ENCODE measurements around the gene SPTBN1.

Gene SPTBN1

DNA sequence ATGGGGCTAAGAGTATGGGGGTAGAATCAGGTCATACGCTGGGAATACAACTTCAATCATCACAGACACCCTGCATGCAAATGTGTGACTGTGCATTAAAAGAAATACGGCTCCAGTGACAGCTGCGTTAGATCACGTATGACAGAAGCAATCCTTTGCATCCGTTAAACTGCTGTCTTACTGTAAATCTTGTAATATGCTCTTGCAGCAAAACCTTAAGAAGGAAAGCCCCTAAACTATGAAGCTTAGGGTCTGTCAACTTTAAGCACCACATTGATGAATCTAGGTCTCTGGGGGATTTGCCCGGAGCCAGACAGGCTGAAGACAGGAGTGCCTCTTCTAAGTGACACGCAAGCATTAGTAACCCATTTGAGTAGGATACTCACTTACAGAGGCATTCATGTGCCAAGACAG lies 182.7 kb downstream of the SPTBN1 start:
- no peak for DNase-seq
- TF ChIP-seq, protein P1, sequence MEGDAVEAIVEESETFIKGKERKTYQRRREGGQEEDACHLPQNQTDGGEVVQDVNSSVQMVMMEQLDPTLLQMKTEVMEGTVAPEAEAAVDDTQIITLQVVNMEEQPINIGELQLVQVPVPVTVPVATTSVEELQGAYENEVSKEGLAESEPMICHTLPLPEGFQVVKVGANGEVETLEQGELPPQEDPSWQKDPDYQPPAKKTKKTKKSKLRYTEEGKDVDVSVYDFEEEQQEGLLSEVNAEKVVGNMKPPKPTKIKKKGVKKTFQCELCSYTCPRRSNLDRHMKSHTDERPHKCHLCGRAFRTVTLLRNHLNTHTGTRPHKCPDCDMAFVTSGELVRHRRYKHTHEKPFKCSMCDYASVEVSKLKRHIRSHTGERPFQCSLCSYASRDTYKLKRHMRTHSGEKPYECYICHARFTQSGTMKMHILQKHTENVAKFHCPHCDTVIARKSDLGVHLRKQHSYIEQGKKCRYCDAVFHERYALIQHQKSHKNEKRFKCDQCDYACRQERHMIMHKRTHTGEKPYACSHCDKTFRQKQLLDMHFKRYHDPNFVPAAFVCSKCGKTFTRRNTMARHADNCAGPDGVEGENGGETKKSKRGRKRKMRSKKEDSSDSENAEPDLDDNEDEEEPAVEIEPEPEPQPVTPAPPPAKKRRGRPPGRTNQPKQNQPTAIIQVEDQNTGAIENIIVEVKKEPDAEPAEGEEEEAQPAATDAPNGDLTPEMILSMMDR (IDR thresholded peaks at IDR 0.05), result no peak
- peaks cover 56% of the 10 kb centered on the region for H3K36me3 Mint-ChIP-seq (ENCODE audit: low read depth)
- no peaks in the 10 kb centered on the region for H3K27me3 Mint-ChIP-seq (ENCODE audit: low read depth, poor library complexity)
- peaks cover 35% of the 10 kb centered on the region for H3K4me1 Mint-ChIP-seq
- no peaks in the 10 kb centered on the region for H3K9me3 Mint-ChIP-seq
- peak overlapping the region; percentile 90 for H3K27ac Mint-ChIP-seq
- no peak overlapping the region for H3K4me3 Mint-ChIP-seq

DNA sequence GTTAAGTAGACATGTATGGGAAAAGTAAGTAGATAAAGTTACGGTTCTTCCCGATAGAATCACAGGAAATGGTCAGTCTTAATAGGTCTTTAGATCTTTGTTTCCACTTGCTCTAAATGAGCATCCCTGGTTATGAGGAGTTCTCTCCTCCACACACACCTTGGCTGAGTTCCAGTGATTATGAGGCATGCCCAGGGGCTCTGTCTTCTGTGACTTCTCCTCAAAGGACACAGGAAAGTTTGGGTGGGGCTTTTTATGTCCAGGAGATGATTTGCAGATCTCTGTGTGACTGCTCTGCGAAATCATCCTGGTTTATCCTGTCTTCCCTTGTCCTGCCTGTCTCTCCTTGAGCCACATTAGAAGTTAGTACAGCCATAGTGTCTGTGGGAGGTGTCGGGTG lies 183.5 kb downstream of the SPTBN1 start:
- DNase-seq, result no peak
- H3K4me3 Mint-ChIP-seq, result no peak overlapping the region
- TF ChIP-seq, protein P1 (IDR thresholded peaks at IDR 0.05), result no peak
- no peaks in the 10 kb centered on the region for H3K27me3 Mint-ChIP-seq (ENCODE audit: low read depth, poor library complexity)
- H3K9me3 Mint-ChIP-seq, result no peaks in the 10 kb centered on the region
- peak overlapping the region; percentile 94 for H3K27ac Mint-ChIP-seq
- peaks cover 28% of the 10 kb centered on the region for H3K4me1 Mint-ChIP-seq
- peaks cover 64% of the 10 kb centered on the region for H3K36me3 Mint-ChIP-seq (ENCODE audit: low read depth)

DNA sequence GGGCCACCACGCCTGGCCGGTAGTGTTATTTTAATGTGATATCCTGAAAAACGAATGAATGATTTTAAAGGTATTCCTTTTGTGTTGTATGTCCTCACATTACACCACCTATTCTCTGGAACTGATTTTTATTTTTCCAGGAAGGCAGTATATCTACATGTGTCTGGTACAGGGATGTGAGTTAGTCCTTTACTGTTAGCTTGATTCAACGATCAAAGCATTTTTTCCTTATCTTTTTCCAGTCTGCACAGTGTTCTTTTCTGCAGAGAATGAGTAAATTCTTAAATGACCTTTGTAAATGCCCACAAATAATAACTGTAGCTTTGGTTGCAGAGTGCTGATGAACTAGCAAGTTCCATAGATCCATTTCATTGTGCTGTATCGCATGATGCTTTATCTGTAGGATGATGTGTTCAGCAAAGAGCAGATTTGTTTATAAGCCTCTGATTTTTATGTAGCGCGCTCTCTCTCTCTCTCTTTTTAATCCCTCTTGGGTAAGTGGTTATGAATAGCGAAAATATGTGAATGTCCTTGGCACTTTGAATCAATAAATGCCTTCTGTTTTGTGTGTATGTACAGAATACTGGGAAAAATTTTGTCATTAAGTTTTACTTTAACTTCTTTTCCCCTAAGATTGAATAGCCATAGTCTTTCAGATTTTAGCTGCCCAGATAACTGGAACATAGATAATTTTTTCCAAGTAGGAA lies 184.9 kb downstream of the SPTBN1 start:
- TF ChIP-seq, protein P1 (IDR thresholded peaks at IDR 0.05), result no peak
- Mint-ChIP-seq H3K4me1 (peaks cover 20% of the 10 kb centered on the region), H3K36me3 (ENCODE audit: low read depth) (peaks cover 77% of the 10 kb centered on the region), H3K27me3 (ENCODE audit: low read depth, poor library complexity) (no peaks in the 10 kb centered on the region), H3K27ac (no peak overlapping the region), H3K4me3 (no peak overlapping the region), H3K9me3 (no peaks in the 10 kb centered on the region)
- no peak for DNase-seq

DNA sequence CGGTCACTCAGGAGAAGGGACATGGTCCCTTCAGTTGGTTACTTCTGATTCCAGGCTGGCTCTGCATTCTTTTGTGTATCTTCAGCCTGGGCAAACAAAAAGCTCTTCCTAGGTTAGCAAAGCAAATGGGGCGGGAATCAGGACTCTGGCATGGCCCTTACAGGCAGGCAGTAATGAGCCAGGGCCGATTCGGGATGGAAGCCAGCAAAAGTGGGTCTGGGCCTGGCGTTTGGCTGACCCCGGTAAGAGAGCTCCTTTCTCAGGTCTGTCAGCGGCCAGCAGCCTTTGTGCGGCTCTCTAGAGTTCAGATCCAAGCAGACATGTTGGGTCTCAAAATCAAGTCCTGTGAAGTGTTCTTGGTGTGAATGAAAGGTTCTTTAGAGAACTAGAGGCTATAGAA lies 185.9 kb downstream of the SPTBN1 start:
- Mint-ChIP-seq H3K9me3 (no peaks in the 10 kb centered on the region), H3K27me3 (ENCODE audit: low read depth, poor library complexity) (no peaks in the 10 kb centered on the region), H3K27ac (peak overlapping the region; percentile 72), H3K36me3 (ENCODE audit: low read depth) (peaks cover 87% of the 10 kb centered on the region), H3K4me1 (peaks cover 20% of the 10 kb centered on the region), H3K4me3 (no peak overlapping the region)
- no peak for DNase-seq
- TF ChIP-seq, protein P1 (IDR thresholded peaks at IDR 0.05), result no peak

DNA sequence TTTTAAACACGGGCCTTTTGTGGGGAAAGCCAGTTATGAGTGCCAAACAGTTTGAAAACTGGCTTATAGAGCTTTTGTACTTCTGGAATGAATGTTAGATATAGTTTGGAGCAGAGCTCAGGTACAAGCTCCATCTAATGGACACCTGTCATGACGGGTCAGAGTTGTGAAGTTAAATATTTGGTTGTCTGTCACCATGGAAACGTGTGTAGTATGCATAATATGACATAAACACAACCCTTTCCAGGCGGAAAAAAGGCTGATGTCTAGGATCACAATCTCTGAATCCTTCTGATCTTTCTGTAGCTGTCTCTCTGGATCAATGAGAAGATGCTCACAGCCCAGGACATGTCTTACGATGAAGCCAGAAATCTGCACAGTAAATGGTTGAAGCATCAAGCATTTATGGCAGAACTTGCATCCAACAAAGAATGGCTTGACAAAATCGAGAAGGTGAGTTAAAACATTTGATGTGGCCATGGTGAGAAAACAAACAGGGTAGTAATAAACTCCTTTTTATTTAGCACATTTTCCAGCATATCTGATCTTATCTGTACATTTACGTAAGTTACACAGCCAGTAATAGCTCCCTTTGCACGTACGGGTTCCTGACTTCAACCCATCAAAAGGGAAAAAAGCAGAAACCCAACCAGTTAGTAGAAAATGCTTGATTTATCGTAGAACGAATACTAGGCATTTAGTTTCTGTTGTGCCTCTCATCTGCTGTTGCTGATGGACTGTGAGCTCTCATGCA lies 186.7 kb downstream of the SPTBN1 start:
- Mint-ChIP-seq H3K9me3 (no peaks in the 10 kb centered on the region), H3K4me1 (peaks cover 20% of the 10 kb centered on the region), H3K27ac (no peak overlapping the region), H3K27me3 (ENCODE audit: low read depth, poor library complexity) (no peaks in the 10 kb centered on the region), H3K36me3 (ENCODE audit: low read depth) (peaks cover 88% of the 10 kb centered on the region), H3K4me3 (no peak overlapping the region)
- TF ChIP-seq, protein P1 (IDR thresholded peaks at IDR 0.05), result no peak
- DNase-seq, result no peak

Measured in nephron progenitor cell (in vitro differentiated cells).